ENCODE data around the gene RECK.

RECK gene

GRCh38 chr9:36136272-36136893 lies 99.7 kb downstream of the RECK start, which contains the start of gene GLIPR2:
Gene GLIPR2 (plus strand): TSS chr9:36136733. CDS start chr9:36136779, 46 bp downstream.
- H3K4me3 ChIP-seq (ENCODE audit: insufficient read depth, low read depth, low read length) = peak within 1 kb of the TSS; percentile 56
- no peaks in the 10 kb centered on the region for H3K9me3 ChIP-seq (ENCODE audit: control insufficient read depth, low read length)
- peaks cover 49% of the 10 kb centered on the region for H3K27me3 ChIP-seq (ENCODE audit: control insufficient read depth, insufficient read depth, low read length, poor library complexity, severe bottlenecking)
- H3K4me1 ChIP-seq (ENCODE audit: control insufficient read depth, insufficient read depth, low read length) = peaks cover 8% of the 10 kb centered on the region
- no peak within 1 kb of the TSS for H3K27ac ChIP-seq (ENCODE audit: insufficient read depth, low read depth, low read length, poor library complexity, severe bottlenecking)
- no peaks in the 10 kb centered on the region for H3K36me3 ChIP-seq (ENCODE audit: control insufficient read depth, insufficient read depth, low read length)
- WGBS, 2 experiments = 0% methylated on average over 83 of the region's 83 CpGs

GRCh38 chr9:36136894-36137391 lies 100.2 kb downstream of the RECK start:
- Histone ChIP-seq H3K27ac (ENCODE audit: insufficient read depth, low read depth, low read length, poor library complexity, severe bottlenecking) (no peak overlapping the region), H3K4me1 (ENCODE audit: control insufficient read depth, insufficient read depth, low read length) (peaks cover 10% of the 10 kb centered on the region), H3K27me3 (ENCODE audit: control insufficient read depth, insufficient read depth, low read length, poor library complexity, severe bottlenecking) (peaks cover 49% of the 10 kb centered on the region), H3K9me3 (ENCODE audit: control insufficient read depth, low read length) (no peaks in the 10 kb centered on the region), H3K36me3 (ENCODE audit: control insufficient read depth, insufficient read depth, low read length) (no peaks in the 10 kb centered on the region), H3K4me3 (ENCODE audit: insufficient read depth, low read depth, low read length) (peak overlapping the region; percentile 56)
- 0 to 1% methylated on average over 40 of the region's 40 CpGs for WGBS, 2 experiments

- peaks cover 49% of the 10 kb centered on the region for H3K27me3 ChIP-seq (ENCODE audit: control insufficient read depth, insufficient read depth, low read length, poor library complexity, severe bottlenecking)
- peaks cover 10% of the 10 kb centered on the region for H3K4me1 ChIP-seq (ENCODE audit: control insufficient read depth, insufficient read depth, low read length)
- 39 to 42% methylated on average over 12 of the region's 12 CpGs for WGBS, 2 experiments
- no peak overlapping the region for H3K27ac ChIP-seq (ENCODE audit: insufficient read depth, low read depth, low read length, poor library complexity, severe bottlenecking)
- peak overlapping the region; percentile 56 for H3K4me3 ChIP-seq (ENCODE audit: insufficient read depth, low read depth, low read length)
- no peaks in the 10 kb centered on the region for H3K9me3 ChIP-seq (ENCODE audit: control insufficient read depth, low read length)
- no peaks in the 10 kb centered on the region for H3K36me3 ChIP-seq (ENCODE audit: control insufficient read depth, insufficient read depth, low read length)
Measured at GRCh38 chr9:36137392-36138004, 100.8 kb downstream of the RECK start.

GRCh38 chr9:36138496-36138895 lies 101.8 kb downstream of the RECK start:
- Histone ChIP-seq H3K4me3 (ENCODE audit: insufficient read depth, low read depth, low read length) (no peak overlapping the region), H3K27ac (ENCODE audit: insufficient read depth, low read depth, low read length, poor library complexity, severe bottlenecking) (no peak overlapping the region), H3K36me3 (ENCODE audit: control insufficient read depth, insufficient read depth, low read length) (no peaks in the 10 kb centered on the region), H3K27me3 (ENCODE audit: control insufficient read depth, insufficient read depth, low read length, poor library complexity, severe bottlenecking) (peaks cover 49% of the 10 kb centered on the region), H3K4me1 (ENCODE audit: control insufficient read depth, insufficient read depth, low read length) (peaks cover 10% of the 10 kb centered on the region), H3K9me3 (ENCODE audit: control insufficient read depth, low read length) (no peaks in the 10 kb centered on the region)
- 92 to 94% methylated on average over 10 of the region's 10 CpGs for WGBS, 2 experiments

- Histone ChIP-seq H3K4me1 (ENCODE audit: control insufficient read depth, insufficient read depth, low read length) (peaks cover 10% of the 10 kb centered on the region), H3K9me3 (ENCODE audit: control insufficient read depth, low read length) (no peaks in the 10 kb centered on the region)
- 92 to 95% methylated on average over 5 of the region's 5 CpGs for WGBS, 2 experiments
Measured at GRCh38 chr9:36138901-36139300, 102.2 kb downstream of the RECK start.

GRCh38 chr9:36140086-36141084 lies 103.7 kb downstream of the RECK start:
- Histone ChIP-seq H3K9me3 (ENCODE audit: control insufficient read depth, low read length) (no peaks in the 10 kb centered on the region), H3K27ac (ENCODE audit: insufficient read depth, low read depth, low read length, poor library complexity, severe bottlenecking) (no peak overlapping the region), H3K27me3 (ENCODE audit: control insufficient read depth, insufficient read depth, low read length, poor library complexity, severe bottlenecking) (peaks cover 33% of the 10 kb centered on the region), H3K36me3 (ENCODE audit: control insufficient read depth, insufficient read depth, low read length) (peaks cover 8% of the 10 kb centered on the region), H3K4me1 (ENCODE audit: control insufficient read depth, insufficient read depth, low read length) (peaks cover 10% of the 10 kb centered on the region), H3K4me3 (ENCODE audit: insufficient read depth, low read depth, low read length) (no peak overlapping the region)
- 90% methylated on average over 11 of the region's 11 CpGs for WGBS, 2 experiments

More at GRCh38 chr9:36138901-36139300, 102.2 kb downstream of the RECK start:
- Histone ChIP-seq H3K27ac (ENCODE audit: insufficient read depth, low read depth, low read length, poor library complexity, severe bottlenecking) (no peak overlapping the region), H3K4me3 (ENCODE audit: insufficient read depth, low read depth, low read length) (no peak overlapping the region), H3K27me3 (ENCODE audit: control insufficient read depth, insufficient read depth, low read length, poor library complexity, severe bottlenecking) (peaks cover 47% of the 10 kb centered on the region), H3K36me3 (ENCODE audit: control insufficient read depth, insufficient read depth, low read length) (peaks cover 3% of the 10 kb centered on the region)

- Histone ChIP-seq H3K36me3 (ENCODE audit: control insufficient read depth, insufficient read depth, low read length) (peaks cover 8% of the 10 kb centered on the region), H3K27ac (ENCODE audit: insufficient read depth, low read depth, low read length, poor library complexity, severe bottlenecking) (no peak overlapping the region), H3K27me3 (ENCODE audit: control insufficient read depth, insufficient read depth, low read length, poor library complexity, severe bottlenecking) (peaks cover 24% of the 10 kb centered on the region), H3K4me1 (ENCODE audit: control insufficient read depth, insufficient read depth, low read length) (peaks cover 10% of the 10 kb centered on the region), H3K9me3 (ENCODE audit: control insufficient read depth, low read length) (no peaks in the 10 kb centered on the region), H3K4me3 (ENCODE audit: insufficient read depth, low read depth, low read length) (no peak overlapping the region)
- WGBS, 2 experiments = 77 to 78% methylated on average over 4 of the region's 4 CpGs
Measured at GRCh38 chr9:36141288-36141687, 104.6 kb downstream of the RECK start.

GRCh38 chr9:36141761-36142160 lies 105.0 kb downstream of the RECK start:
- no peak overlapping the region for H3K4me3 ChIP-seq (ENCODE audit: insufficient read depth, low read depth, low read length)
- WGBS, 2 experiments = 93 to 94% methylated on average over 7 of the region's 7 CpGs
- no peak overlapping the region for H3K27ac ChIP-seq (ENCODE audit: insufficient read depth, low read depth, low read length, poor library complexity, severe bottlenecking)
- H3K4me1 ChIP-seq (ENCODE audit: control insufficient read depth, insufficient read depth, low read length) = peaks cover 10% of the 10 kb centered on the region
- peaks cover 19% of the 10 kb centered on the region for H3K27me3 ChIP-seq (ENCODE audit: control insufficient read depth, insufficient read depth, low read length, poor library complexity, severe bottlenecking)
- H3K9me3 ChIP-seq (ENCODE audit: control insufficient read depth, low read length) = no peaks in the 10 kb centered on the region
- peaks cover 8% of the 10 kb centered on the region for H3K36me3 ChIP-seq (ENCODE audit: control insufficient read depth, insufficient read depth, low read length)

GRCh38 chr9:36142510-36143244 lies 106.0 kb downstream of the RECK start:
- 91 to 93% methylated on average over 12 of the region's 12 CpGs for WGBS, 2 experiments
- Histone ChIP-seq H3K27ac (ENCODE audit: insufficient read depth, low read depth, low read length, poor library complexity, severe bottlenecking) (no peak overlapping the region), H3K36me3 (ENCODE audit: control insufficient read depth, insufficient read depth, low read length) (peaks cover 8% of the 10 kb centered on the region), H3K9me3 (ENCODE audit: control insufficient read depth, low read length) (no peaks in the 10 kb centered on the region), H3K4me1 (ENCODE audit: control insufficient read depth, insufficient read depth, low read length) (peaks cover 6% of the 10 kb centered on the region), H3K4me3 (ENCODE audit: insufficient read depth, low read depth, low read length) (no peak overlapping the region), H3K27me3 (ENCODE audit: control insufficient read depth, insufficient read depth, low read length, poor library complexity, severe bottlenecking) (peaks cover 10% of the 10 kb centered on the region)

Measured in ectodermal cell (in vitro differentiated cells).